ENCODE results near the gene C1QTNF1.

DNA sequence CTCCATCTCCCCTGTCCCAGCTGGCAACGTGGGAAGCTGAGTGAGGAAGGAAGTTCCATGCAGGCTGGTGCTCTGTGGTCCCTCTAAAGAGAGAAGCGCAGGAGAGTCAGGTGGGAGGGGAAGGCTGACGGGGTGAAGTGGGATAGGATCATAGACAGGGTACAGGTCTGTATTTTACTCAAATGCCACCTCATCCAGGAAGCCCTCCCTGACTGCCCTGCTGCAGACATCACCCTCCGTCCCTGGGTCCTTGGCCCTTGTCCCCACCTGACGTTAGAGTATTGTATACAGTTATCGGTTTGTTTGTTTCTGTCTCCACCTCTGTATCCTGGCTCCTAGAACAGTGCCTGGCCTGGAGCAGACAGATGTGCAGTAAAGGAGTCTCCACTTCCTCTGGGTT lies 26.1 kb upstream of the C1QTNF1 start:
- TF ChIP-seq GATA2 (IDR thresholded peaks at IDR 0.05; ENCODE audit: low read depth, low read length) (no peak), GATA3 (IDR thresholded peaks at IDR 0.05; ENCODE audit: low read depth, low read length) (no peak)
